ENCODE measurements around the gene PTPN14. TPM values are rescaled to one million over a fixed set of nuclear protein-coding genes. Genes with fewer than 3 reads are reported as not detected.

The PTPN14 gene
- total RNA-seq, 6 donors from 2014 or later, result 15.4 to 42.9 (median 27.0) TPM

- no peak for DNase-seq
- H3K4me1 ChIP-seq, result no peaks in the 10 kb centered on the region
- 92 to 94% methylated on average over 5 of the region's 5 CpGs for WGBS, 2 donors
These were observed 202.4 kb downstream of the PTPN14 start for GRCh38 chr1:214349008-214349407.

GRCh38 chr1:214344897-214345296 is 206.5 kb downstream of the PTPN14 start:
- Histone ChIP-seq H3K27ac (no peak overlapping the region), H3K4me3 (no peak overlapping the region), H3K36me3 (peaks cover 0 to 12% (median 0%) of the 10 kb centered on the region in 4 donors), H3K4me1 (no peaks in the 10 kb centered on the region), H3K27me3 (no peaks in the 10 kb centered on the region), H3K9me3 (no peaks in the 10 kb centered on the region)
- no peak for ATAC-seq (ENCODE audit: low FRiP score in 2 of 2)
- TF ChIP-seq CTCF (IDR thresholded peaks at IDR 0.05), result no peak
- TF ChIP-seq POLR2AphosphoS5 (IDR thresholded peaks at IDR 0.05), result no peak
- TF ChIP-seq POLR2A (IDR thresholded peaks at IDR 0.05), result no peak
- TF ChIP-seq EP300 (IDR thresholded peaks at IDR 0.05), result no peak
- no peak for DNase-seq

More at GRCh38 chr1:214349008-214349407, 202.4 kb downstream of the PTPN14 start:
- no peaks in the 10 kb centered on the region for H3K9me3 ChIP-seq
- H3K36me3 ChIP-seq, result peaks cover 0 to 18% (median 0%) of the 10 kb centered on the region in 4 donors
- no peak overlapping the region for H3K27ac ChIP-seq
- no peaks in the 10 kb centered on the region for H3K27me3 ChIP-seq
- no peak overlapping the region for H3K4me3 ChIP-seq
- no peak for TF ChIP-seq CTCF (IDR thresholded peaks at IDR 0.05)
- TF ChIP-seq EP300 (IDR thresholded peaks at IDR 0.05), result no peak
- no peak for TF ChIP-seq POLR2AphosphoS5 (IDR thresholded peaks at IDR 0.05)
- no peak for TF ChIP-seq POLR2A (IDR thresholded peaks at IDR 0.05)
- ATAC-seq (ENCODE audit: low FRiP score in 2 of 2), result no peak

GRCh38 chr1:214342525-214342924 is 208.9 kb downstream of the PTPN14 start:
- Histone ChIP-seq H3K4me3 (no peak overlapping the region), H3K36me3 (peaks cover 0 to 4% (median 0%) of the 10 kb centered on the region in 4 donors), H3K4me1 (peaks cover 0 to 3% (median 0%) of the 10 kb centered on the region in 4 donors), H3K27me3 (no peaks in the 10 kb centered on the region), H3K9me3 (no peaks in the 10 kb centered on the region), H3K27ac (no peak overlapping the region)
- DNase-seq, result no peak
- no peak for ATAC-seq (ENCODE audit: low FRiP score in 2 of 2)
- TF ChIP-seq CTCF (IDR thresholded peaks at IDR 0.05) (no peak), POLR2AphosphoS5 (IDR thresholded peaks at IDR 0.05) (no peak), EP300 (IDR thresholded peaks at IDR 0.05) (no peak)

GRCh38 chr1:214341932-214342331 is 209.5 kb downstream of the PTPN14 start:
- TF ChIP-seq CTCF (IDR thresholded peaks at IDR 0.05) (no peak), POLR2A (IDR thresholded peaks at IDR 0.05) (no peak), EP300 (IDR thresholded peaks at IDR 0.05) (no peak), POLR2AphosphoS5 (IDR thresholded peaks at IDR 0.05) (no peak)
- DNase-seq (no peak), ATAC-seq (ENCODE audit: low FRiP score in 2 of 2) (no peak)
- Histone ChIP-seq H3K4me1 (peaks cover 0 to 4% (median 0%) of the 10 kb centered on the region in 4 donors), H3K4me3 (no peak overlapping the region), H3K27ac (no peak overlapping the region), H3K36me3 (peaks cover 0 to 4% (median 0%) of the 10 kb centered on the region in 4 donors), H3K27me3 (no peaks in the 10 kb centered on the region), H3K9me3 (no peaks in the 10 kb centered on the region)
- 85% methylated on average over 3 of the region's 3 CpGs for WGBS, 2 donors

GRCh38 chr1:214341459-214341858 is 209.9 kb downstream of the PTPN14 start:
- 90 to 98% methylated on average over 3 of the region's 3 CpGs for WGBS, 2 donors

More at GRCh38 chr1:214341459-214341858, 209.9 kb downstream of the PTPN14 start:
- Histone ChIP-seq H3K4me1 (peaks cover 0 to 4% (median 0%) of the 10 kb centered on the region in 4 donors), H3K4me3 (no peak overlapping the region), H3K27me3 (no peaks in the 10 kb centered on the region), H3K27ac (no peak overlapping the region), H3K9me3 (no peaks in the 10 kb centered on the region), H3K36me3 (peaks cover 0 to 4% (median 0%) of the 10 kb centered on the region in 4 donors)
- ATAC-seq (ENCODE audit: low FRiP score in 2 of 2), result no peak
- DNase-seq, result no peak
- TF ChIP-seq CTCF (IDR thresholded peaks at IDR 0.05), result no peak
- no peak for TF ChIP-seq POLR2AphosphoS5 (IDR thresholded peaks at IDR 0.05)
- TF ChIP-seq EP300 (IDR thresholded peaks at IDR 0.05), result no peak
- TF ChIP-seq POLR2A (IDR thresholded peaks at IDR 0.05), result no peak

All from upper lobe of left lung (tissue), 6 donors.